HTR-8/SVneo (cell line): ENCODE data around the gene DOLPP1.
"Not testable (repeated sequence)": the region's sequence is repeated elsewhere in the genome, so short reads cannot be mapped to it uniquely, and the experiment has no call there.

ENCODE experiments used
- DNase-seq: peaks from one replicate; pipeline ENCODE4 v3.0.0; 2011; ENCODE audit warnings: low spot score, mixed read lengths; ENCODE audit not compliant: insufficient read length
- FAIRE-seq: peaks from 2 replicates; lab custom pipeline; 2011; peaks lifted over from hg19 to GRCh38; lab: Jason Lieb, UNC

The DOLPP1 gene, protein sequence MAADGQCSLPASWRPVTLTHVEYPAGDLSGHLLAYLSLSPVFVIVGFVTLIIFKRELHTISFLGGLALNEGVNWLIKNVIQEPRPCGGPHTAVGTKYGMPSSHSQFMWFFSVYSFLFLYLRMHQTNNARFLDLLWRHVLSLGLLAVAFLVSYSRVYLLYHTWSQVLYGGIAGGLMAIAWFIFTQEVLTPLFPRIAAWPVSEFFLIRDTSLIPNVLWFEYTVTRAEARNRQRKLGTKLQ

DNA sequence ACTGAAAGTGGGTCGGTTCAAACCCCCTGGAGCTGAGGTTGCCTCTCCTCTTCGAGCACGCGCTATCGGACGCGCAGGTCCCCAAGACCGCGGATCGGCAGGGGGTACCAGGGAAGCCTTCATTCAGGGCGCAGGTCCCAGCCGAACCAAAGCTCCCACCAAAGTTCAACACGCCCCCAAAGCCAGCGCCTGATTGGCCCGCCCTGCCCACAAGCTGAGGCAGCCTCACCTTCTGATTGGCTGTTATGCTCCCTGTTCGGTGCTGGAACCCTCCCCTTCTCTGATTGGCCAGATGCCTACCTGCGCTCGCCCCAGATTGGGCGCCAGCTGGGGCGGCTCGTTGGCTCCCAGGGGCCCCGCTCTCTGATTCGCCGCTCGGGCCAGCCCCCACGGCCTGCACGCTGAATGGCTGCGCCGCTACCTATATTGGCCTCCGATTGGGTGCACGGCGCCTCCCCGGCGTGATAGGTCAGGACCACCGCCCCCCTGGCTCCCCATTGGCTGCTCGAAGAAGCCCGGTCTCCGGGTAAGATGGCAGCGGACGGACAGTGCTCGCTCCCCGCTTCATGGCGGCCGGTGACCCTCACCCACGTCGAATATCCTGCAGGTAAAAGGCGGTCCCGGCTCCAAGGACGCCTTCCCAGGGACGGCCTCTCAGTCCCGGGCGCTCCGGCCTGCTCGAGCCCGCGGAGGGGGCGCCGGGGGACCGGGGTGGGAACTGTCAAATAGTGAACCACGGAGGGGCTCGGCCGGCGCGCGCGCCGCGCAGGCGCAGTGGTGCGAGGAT is at the start of gene DOLPP1:
Gene DOLPP1, plus strand, starts transcription at position 511 of the 787 bp plus-strand sequence. Its CDS starts 21 bp downstream, at position 532.
- peak; percentile 85 for FAIRE-seq

DNA sequence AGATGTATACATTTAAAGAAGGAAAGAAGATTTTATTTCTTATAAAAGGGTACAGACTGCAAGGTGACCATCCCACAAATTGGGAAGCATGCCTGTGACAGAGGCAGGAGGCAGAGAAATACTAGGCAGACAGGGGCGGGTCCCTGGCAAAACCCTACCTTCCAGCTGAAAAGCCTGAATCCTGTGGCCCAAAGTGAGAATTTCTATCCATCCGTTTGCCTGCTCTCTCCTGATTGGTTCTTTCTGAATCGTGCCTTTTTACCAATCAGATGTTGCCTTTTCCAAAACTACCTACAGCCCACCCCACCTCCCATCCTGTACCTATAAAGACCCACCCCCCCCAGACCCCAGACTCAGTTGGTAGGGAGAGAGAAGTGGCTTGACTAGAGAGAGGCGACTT is 49.4 kb upstream of the DOLPP1 start:
- FAIRE-seq (no peak), DNase-seq (no peak)

More for the DNA sequence above, at the start of gene DOLPP1:
- DNase-seq = peak; percentile 98

DNA sequence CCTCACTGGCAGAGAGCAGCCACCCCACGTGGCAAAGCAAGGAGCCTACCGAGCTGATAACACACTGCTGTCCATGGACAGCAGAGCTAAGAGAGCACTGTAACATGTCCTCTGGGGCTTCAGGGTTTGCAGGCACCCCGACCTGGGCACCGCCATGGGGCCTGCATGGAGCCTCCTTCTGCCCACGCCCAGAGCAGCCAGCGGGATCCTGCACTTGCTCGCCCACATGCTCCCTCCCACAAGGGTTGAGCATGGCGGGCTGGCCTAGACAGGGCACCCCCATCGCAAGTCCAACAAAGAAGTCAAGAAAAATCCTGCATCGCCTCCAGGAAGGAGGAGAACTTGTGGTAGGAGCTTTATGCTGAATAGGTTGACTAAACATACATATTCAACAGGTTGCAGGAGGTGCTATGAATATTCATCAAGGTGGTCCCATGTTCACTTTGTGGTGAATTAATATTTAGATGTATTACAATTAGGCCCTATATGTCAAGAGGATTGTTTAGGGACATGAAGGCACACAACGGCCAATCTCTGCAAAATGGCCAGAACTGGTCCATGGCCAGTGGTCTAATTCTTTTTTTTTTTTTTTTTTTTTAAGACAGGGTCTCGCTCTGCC is 48.3 kb upstream of the DOLPP1 start:
- DNase-seq (no peak), FAIRE-seq (no peak)

DNA sequence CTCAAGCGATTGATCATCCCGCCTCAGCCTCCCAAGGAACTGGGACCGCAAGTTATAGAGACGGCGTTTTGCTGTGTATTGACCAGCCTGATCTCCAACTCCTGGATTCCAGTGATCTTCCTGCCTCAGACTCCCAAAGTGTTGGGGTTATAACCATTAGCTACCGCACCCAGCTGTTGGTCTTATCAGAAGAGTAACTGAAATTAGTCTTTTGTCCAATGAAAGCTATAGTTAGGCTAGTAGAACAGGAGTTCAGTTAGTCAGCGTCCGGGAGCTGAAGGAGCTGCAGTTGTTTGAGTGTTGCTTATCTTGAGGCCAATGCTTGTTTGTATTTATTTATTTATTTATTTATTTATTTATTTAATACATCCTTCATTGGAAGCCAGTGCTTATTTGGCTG is 47.7 kb upstream of the DOLPP1 start:
- no peak for FAIRE-seq

DNA sequence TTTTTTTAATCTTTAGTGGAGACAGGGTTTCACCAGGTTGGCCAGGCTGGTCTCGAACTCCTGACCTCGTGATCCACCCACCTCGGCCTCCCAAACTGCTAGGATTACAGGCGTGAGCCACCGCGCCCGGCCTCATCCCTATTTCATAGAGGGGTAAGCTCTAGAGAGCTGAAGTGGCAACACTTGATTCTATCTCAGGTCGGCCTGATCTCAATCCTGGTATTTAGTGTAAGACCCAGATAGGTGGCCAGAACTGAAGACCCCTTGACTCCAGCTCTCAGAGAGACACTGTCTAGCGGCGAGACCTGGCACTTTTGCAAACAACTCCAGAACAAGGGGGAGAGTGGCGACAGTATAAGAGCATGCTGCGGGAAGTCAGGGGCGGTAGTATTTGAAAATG is 45.1 kb upstream of the DOLPP1 start:
- DNase-seq, FAIRE-seq: not testable (repeated sequence)

More for the DNA sequence above, 47.7 kb upstream of the DOLPP1 start:
- no peak for DNase-seq

DNA sequence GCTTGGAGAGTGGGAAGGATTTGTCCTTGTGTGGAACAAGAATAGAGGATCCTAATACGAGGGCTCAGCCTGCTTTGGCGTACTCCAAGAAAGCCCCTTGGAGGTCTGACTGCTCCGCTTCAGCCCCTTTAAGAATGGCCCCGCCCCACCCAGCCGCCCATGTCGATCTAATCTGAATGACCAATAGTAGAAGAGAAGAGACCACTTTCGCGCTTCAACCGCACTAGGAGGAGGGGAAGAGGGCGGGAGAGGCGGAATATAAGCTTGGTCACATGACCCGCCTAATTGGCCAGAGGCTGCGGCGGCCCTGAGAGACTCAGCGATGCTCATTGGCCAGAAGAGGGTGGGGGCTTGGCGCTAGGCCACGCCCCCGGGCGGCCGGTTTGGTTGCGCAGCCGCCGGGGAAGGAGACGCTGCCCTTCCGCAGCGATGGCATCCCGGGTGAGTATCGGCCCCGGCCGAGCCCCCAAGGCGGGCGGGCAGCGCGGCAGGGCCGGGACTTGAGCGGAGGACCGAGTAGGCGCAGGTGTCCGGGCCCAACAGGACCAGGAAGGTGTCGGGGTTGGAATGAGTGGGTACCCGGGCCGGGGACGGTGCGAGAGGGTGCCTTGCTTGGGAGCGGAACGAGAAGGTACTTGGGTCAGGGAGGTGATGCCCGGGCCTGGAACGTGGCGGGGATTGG is 44.5 kb upstream of the DOLPP1 start, which contains the start of gene MIGA2:
Gene MIGA2, plus strand, starts transcription at position 386 of the 682 bp plus-strand sequence. CDS start 3,969 bp downstream, outside the sequence.
- peak; percentile 49 for FAIRE-seq

DNA sequence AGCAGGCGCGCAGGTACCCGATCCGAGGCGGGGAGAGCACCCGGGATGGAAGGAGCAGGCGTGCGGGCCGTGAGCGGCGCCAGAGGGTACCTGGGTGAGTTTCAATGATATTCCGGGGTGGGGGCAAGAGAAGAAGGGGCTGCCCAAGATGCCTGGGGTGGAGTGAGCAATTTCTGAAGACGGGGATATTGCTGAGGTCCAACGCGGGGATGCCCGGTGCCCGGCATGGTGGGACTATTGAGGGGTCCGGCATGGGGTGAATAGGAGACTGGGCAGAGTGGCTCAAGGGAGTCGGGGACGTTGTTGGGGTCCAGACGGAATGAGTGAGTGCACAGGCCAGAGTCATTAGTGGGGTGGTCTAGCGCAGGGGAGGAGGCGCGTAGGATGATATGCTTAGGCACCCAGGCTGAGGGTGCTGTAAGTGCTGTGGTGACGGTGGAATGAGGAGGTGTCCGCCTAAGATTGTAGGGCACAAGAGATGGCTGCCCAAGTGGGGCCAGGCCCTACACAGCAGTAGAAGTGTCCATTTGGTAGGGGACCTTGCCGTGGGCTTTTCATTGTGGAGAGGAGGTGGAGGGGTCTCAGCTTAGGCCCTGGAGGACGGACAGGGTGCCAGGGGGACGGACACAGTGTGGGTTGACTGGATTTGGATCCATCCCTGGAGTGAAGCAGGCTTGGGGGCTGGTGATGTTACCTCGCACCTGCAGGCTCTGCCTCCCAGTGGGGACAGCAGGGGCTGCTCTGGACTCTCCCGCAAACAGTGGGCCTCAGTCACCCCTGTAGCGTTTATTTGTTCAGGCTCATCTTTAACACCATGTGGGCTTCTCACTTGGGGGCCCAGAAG is 43.8 kb upstream of the DOLPP1 start:
- FAIRE-seq (no peak), DNase-seq (no peak)

More for the DNA sequence above, 44.5 kb upstream of the DOLPP1 start, which contains the start of gene MIGA2:
- peak; percentile 98 for DNase-seq

DNA sequence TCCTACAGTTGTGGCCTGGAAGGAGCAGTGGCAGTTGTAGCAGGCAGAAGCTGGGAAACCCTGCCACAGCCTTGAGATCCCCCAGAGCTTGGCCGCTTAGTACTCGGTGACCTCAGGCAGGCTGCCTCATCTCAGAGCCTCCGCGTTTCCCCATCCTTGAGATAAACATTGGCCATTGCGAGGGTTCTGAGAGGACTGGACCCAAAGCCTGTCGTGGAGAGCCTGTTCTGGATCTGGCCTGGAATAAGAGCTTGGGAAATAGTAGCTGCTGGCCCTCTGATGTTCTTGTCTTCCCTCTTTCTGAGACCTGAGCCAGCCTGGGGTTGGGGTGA is 43.2 kb upstream of the DOLPP1 start:
- DNase-seq (no peak), FAIRE-seq (no peak)

DNA sequence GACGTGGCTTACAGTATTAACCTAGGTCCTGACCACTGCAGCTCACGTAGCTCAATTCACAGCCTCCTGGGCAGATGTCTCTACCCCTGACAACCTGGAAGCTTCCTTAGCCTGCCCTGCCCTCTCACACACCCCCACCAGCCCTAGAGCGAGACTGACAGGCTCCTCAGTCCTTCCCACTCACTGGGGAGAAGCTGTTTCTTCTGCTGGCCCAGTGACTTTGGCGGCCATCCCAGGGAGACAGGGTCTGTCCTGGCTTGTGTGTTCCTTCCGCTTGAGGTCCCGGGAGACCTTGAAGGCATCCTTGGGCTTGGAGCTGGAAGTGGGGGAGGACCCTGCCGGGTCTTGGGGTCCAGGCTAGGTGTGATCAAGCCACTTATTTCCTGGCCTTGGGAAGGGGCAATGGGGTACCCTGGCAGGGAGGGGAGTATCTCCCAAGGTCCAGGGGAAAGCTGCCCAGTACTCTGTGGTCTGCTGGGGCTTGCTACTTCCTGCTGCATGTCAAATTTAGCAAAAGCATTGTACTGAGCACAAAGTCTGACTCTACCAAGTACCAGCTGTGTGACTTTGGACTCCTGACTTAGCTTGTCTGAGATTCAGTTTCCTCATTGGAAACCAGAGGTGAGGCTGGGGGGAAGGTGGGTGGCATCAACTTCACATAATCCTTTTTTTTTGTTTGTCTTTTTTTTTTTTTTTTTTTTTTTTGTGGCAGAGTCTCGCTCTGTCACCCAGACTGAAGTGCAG is 42.6 kb upstream of the DOLPP1 start:
- no peak for DNase-seq
- FAIRE-seq = no peak

DNA sequence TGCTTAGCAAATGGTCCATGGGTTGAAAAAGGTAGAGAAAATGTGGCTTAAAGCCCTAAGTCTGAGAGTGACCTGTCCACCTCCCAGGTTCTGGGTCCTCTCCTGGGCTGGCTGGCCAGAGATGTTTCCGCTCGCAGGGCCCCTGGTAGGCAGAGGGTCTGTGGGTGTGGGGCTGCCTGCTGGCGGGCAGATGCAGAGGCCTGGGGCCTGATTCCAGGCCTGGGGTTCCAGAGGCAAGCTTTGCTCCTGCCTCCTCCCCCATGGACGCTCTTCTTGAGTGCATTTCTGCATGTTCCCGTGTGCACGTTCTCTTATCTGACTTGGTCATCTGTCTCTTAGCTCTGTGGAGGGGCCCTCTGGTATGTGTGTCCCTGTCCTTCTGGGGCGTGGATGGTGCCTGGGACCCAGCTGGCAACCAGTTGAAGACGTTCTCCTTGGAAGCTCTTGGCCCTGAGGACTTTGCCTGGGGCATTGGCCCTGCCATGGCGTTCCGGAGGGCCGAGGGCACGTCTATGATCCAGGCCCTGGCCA is 40.7 kb upstream of the DOLPP1 start:
- no peak for DNase-seq
- no peak for FAIRE-seq

DNA sequence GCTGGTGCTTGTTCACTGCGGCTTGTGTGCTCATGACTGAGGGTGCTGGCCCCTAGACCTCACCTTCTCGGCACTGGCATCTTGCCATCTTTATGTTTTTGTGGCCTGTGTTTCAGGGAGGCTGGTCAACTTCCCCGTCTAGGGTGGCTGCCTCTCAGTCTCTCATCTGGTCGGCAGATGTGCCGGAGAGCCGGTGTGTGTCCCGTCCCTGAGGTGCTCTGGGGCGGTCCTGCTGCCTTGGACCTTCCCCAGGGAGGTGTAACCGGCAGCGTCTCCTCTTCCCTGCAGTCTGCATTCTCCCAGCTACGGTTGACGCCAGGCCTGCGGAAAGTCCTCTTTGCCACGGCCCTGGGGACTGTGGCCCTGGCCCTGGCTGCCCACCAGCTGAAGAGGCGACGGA is 38.9 kb upstream of the DOLPP1 start:
- no peak for FAIRE-seq

DNA sequence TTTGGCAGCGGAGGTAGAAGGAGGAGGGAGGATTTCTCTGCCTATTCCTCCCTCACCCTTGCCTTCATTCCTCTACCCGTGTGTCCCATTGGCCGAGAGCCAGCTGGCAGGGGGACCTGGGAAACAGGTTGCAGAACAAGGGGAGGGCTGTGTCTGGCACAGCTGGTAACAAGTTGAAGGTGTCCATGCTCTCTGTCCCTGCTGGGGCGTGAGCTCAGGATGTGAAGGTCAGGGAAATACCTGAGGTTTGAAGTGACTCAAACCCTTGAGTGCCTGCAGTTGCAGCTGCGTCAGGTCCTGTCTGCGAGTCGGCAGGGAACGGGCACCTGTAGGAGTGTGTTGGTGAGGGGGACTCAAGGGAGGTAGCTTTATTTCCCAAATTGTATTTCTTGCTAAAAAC is 28.3 kb upstream of the DOLPP1 start:
- no peak for DNase-seq
- FAIRE-seq = no peak

More for the DNA sequence above, 38.9 kb upstream of the DOLPP1 start:
- DNase-seq = no peak

DNA sequence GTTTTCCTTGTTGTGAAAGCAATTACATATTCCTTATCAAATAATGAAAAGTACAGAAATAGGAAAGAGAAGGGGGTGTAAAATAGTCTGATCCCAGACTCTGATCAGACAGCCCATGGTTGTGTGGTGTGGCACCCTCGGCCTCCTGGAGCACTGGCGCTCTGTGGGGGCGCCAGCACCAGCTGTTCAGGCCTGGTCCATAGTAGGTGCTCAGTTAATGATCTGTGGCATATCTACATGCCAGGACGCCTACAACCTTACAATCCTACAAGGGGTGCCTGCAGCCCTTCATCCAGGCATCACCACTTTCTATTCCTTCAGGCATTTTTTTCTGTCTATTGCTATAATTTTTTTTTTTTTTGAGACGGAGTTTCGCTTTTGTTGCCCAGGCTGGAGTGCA is 27.9 kb upstream of the DOLPP1 start:
- FAIRE-seq (no peak), DNase-seq (no peak)

DNA sequence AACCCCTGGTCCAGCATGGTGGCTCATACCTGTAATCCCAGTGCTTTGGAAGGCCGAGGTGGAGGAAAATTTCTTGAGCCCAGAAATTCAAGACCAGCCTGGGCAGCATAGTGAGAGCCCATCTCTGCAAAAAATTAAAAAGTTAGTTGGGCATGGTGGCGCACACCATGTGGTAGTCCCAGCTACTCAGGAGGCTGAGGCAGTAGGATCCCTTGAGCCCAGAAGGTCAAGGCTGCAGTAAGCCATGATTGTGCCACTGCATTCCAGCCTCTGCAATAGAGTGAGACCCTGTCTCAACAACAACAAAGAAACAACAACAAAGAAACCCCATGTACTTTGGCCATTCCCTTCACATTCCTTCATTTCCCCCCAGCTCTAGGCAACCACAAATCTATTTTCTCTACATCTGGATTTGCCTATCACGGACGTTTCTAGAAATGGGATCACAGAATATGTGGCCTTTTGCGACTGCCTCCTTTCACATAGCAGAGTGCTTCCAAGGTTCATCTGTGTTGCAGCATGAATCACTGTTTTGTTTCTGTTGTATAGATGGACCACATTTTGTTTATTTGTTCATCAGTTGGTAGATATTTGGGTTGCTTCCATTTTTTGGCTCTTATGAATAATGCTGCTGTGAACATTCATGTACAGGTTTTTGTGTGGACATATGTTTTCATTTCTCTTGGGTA is 26.6 kb upstream of the DOLPP1 start:
- DNase-seq = no peak

DNA sequence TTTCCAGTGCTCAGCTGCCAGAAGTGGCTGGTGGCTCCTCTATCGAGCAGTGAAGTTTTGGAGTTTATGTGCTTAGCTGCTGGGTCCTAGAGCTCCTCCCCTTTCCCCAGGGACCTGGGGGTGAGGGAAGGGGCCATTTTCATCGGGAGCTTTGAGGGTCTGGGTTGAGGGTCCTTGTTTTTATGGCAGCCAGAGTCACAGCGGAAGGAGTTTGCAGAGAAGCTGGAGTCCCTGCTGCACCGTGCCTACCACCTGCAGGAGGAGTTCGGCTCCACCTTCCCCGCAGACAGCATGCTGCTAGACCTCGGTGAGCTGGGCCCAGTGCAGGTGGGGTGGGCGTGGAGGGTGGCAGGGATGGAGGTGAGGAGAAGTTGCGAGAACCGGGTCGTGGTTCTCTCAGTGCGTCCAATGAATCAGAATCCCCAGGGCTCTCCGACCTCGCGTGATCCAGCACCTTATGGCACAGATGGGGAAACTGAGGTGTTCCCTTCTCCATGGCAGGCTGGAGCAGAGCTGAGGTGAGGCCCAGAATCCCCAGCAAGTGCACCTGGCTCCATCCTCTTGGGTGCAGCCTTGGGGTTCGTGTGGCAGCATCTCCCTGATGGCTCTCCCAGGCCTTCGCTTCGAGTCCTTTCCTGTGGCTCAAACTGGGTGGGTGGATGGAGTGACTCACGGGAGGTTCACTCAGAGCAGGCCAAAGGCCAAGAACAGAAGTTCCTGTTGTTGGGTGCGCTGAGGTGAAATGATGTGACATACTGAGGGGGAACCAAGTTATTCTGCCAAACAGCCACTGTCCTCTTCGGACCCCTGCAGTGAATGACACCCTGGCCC is 21.7 kb upstream of the DOLPP1 start:
- FAIRE-seq = no peak
- no peak for DNase-seq

More for the DNA sequence above, 26.6 kb upstream of the DOLPP1 start:
- FAIRE-seq = no peak

DNA sequence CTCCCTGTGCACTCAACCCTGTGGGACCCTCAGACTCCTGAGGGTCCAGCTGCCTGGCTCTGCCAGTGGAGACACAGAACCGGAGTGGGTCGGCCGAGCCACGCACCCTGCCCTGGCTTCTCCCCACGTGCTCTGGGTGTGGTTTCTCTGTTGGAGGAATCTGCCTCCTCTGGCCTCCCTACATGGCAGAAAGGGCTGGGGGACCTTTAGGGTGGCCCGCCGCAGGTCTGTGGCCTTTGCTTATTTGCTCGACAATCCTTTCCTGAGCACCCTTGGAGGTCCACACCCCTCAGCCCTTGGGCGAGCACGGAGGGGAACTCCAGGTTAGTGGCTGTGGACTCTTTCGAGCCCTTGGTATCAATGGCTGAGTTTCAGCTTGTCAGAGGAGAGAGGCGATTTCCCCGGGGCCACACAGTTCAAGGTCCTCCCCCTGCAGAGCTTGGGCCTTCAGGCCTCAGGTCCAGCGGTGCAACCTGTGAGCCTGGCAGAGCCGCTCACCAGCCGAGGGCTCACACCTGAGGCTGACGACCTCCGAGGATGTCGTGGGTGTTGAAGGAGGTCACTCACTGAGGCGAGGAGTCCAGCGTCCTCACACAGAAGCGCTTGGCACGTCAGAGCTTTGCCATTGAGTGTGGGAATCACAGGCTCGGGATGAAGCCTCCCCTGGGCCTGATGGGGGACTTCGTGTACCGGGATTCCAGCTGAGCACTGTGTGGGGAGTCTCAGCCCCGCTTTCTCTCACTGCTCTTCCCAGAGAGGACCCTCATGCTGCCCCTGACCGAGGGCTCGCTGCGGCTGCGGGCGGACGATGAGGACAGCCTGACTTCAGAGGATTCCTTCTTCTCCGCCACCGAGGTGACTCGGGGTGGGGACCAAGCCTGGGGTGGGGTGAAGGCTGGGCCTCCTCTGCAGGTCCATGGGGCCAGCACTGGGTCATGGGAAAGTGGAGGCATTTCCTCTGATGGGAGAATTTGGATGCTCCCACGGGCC is 20.8 kb upstream of the DOLPP1 start:
- FAIRE-seq = no peak
- no peak for DNase-seq
